ENCODE results near the gene SIVA1. TPM values are rescaled to one million over a fixed set of nuclear protein-coding genes. Genes with fewer than 3 reads are reported as not detected.

The SIVA1 gene
- total and polyA plus RNA-seq, 2 of the 8 experiments (the other 6 are each of a cell fraction or from before 2014, with no cell fraction given) = 123 to 589 TPM

DNA sequence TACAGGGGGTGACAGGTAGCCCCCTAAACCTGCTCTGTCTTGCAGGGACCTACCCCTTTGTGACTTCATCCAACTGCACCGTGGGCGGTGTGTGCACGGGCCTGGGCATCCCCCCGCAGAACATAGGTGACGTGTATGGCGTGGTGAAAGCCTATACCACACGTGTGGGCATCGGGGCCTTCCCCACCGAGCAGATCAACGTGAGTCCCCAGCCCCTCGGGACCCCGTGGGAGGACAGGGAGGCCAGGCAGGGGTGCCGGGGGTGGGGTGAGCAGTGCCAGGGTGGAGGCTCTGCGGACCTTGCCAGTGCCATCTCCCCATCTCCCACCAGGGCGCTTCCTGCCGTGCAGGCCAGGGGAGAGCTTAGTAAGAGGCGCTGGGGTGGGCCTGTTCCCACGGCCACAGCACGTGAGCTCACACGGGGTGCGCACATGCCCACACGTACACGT, 11.1 kb upstream of the SIVA1 start:
- ChIA-PET CTCF (ENCODE audit: partially characterized antibody) (interaction anchor here (0.7 to 4.3 kb wide), 7 partner anchors 10 to 38 kb away, joined by 3 to 18 read pairs (median 4); partner anchors contain the start of gene SIVA1), POLR2A (ENCODE audit: partially characterized antibody) (interaction anchor here (1.3 kb wide), 1 partner anchor 11 kb away, joined by 6 read pairs; the partner anchor contains the start of gene SIVA1)
- H3K23me2 ChIP-seq (ENCODE audit: low read depth, low read length) = no peaks in the 10 kb centered on the region
- H4K5ac ChIP-seq (ENCODE audit: insufficient read length, low read depth, low read length) = no peak overlapping the region
- H2BK20ac ChIP-seq (ENCODE audit: low read length) = no peak overlapping the region
- 0 out of 7 replicates have a peak, but pooled peaks cover 0 to 2% (median 0%) of the 10 kb centered on the region in 4 experiments for H3K27me3 ChIP-seq (replicated peaks in 1 of 4; ENCODE audit: control insufficient read depth in 3 of 4, extremely low read depth in 1 of 4, insufficient read depth in 3 of 4, low read length in 3 of 4)
- no peak overlapping the region for H2AK5ac ChIP-seq (ENCODE audit: low read depth, low read length)
- H2BK12ac ChIP-seq (ENCODE audit: low read depth, low read length) = no peak overlapping the region
- peaks cover 0 to 4% (median 0%) of the 10 kb centered on the region in 4 experiments; a peak in 1 of 8 replicates for H3K36me3 ChIP-seq (ENCODE audit: control insufficient read depth in 2 of 4, insufficient read depth in 4 of 4, low read length in 3 of 4)
- no peak overlapping the region for H3K4ac ChIP-seq (replicated peaks; ENCODE audit: insufficient read length, low read depth, low read length)
- H3K56ac ChIP-seq (replicated peaks; ENCODE audit: insufficient read length, low read depth, low read length) = no peak overlapping the region
- no peaks in the 10 kb centered on the region for H3K4me1 ChIP-seq (replicated peaks in 1 of 4; ENCODE audit: control insufficient read depth in 3 of 4, insufficient read depth in 4 of 4, low read length in 3 of 4)
- no peak overlapping the region for H3K4me3 ChIP-seq (ENCODE audit: extremely low read depth in 1 of 4, insufficient read depth in 2 of 4, low read depth in 3 of 4, low read length in 4 of 4)
- peaks cover 0 to 8% of the 10 kb centered on the region in 2 experiments for H4K20me1 ChIP-seq (replicated peaks in 1 of 2; ENCODE audit: control insufficient read depth in 1 of 2, insufficient read depth in 2 of 2, low read length in 2 of 2)
- DNase-seq (ENCODE audit: low read depth in 1 of 2, low spot score in 2 of 2) = no peak
- 91% methylated on average over 20 of the region's 23 CpGs; no CpG with 5 or more reads in 1 of the 2 experiments for WGBS, 2 experiments (ENCODE audit: extremely low coverage in 1 of 2, insufficient coverage in 1 of 2, insufficient read length in 1 of 2, insufficient replicate concordance in 2 of 2, low coverage in 1 of 2, low lambda C conversion rate in 2 of 2, missing lambda C conversion rate in 1 of 2)
- H3K79me1 ChIP-seq (ENCODE audit: low read depth, low read length) = no peaks in the 10 kb centered on the region
- no peak for FAIRE-seq
- no peak overlapping the region for H3K4me2 ChIP-seq (ENCODE audit: insufficient read depth in 1 of 2, low read depth in 2 of 2, low read length in 2 of 2)
- no peak overlapping the region for H3K23ac ChIP-seq (ENCODE audit: insufficient read length)
- no peak overlapping the region for H3K14ac ChIP-seq (ENCODE audit: insufficient read length)
- H2BK5ac ChIP-seq (ENCODE audit: low read depth, low read length) = no peak overlapping the region
- no peak overlapping the region for H3K9ac ChIP-seq (replicated peaks in 1 of 4; ENCODE audit: extremely low read depth in 1 of 4, low read depth in 3 of 4, low read length in 3 of 4)
- no peak overlapping the region for H3K27ac ChIP-seq (ENCODE audit: low read depth, low read length)
- H4K8ac ChIP-seq (ENCODE audit: extremely low read depth, insufficient read depth, low read length) = no peak overlapping the region; the same call in 1 of the 2 replicates
- no peaks in the 10 kb centered on the region for H3K79me2 ChIP-seq (ENCODE audit: control insufficient read depth in 1 of 2, insufficient read depth in 2 of 2, low read length in 2 of 2)
- no peak overlapping the region for H4K91ac ChIP-seq (replicated peaks; ENCODE audit: insufficient read length, low read length)
- no peak overlapping the region for H2BK15ac ChIP-seq (ENCODE audit: low read length)
- H2AFZ ChIP-seq (ENCODE audit: low read length) = no peak overlapping the region
- no peak overlapping the region for H2BK120ac ChIP-seq (replicated peaks; ENCODE audit: low read depth, low read length)
- H3K9me3 ChIP-seq (ENCODE audit: insufficient read depth in 2 of 2, low read depth in 1 of 2, low read length in 1 of 2) = no peaks in the 10 kb centered on the region
- H3K18ac ChIP-seq (ENCODE audit: extremely low read depth, low read length) = no peak overlapping the region
- TF ChIP-seq SIRT6 (IDR thresholded peaks at IDR 0.05; ENCODE audit: low read length) = no peak
